Stimulated activated CD4-positive, alpha-beta T cell treated with anti-CD3 and anti-CD28 coated beads, TNF-alpha, amount 100 ng/mL, for 1 hour (primary cell): ENCODE results near the gene GPR39.

Experiments
- DNase-seq, 3 donors: peaks; one replicate each; pipeline ENCODE4 v3.0.0-alpha.2; 2020; ENCODE audit warnings: low read depth in 3 of 3, low spot score in 1 of 3

GPR39 gene

DNA sequence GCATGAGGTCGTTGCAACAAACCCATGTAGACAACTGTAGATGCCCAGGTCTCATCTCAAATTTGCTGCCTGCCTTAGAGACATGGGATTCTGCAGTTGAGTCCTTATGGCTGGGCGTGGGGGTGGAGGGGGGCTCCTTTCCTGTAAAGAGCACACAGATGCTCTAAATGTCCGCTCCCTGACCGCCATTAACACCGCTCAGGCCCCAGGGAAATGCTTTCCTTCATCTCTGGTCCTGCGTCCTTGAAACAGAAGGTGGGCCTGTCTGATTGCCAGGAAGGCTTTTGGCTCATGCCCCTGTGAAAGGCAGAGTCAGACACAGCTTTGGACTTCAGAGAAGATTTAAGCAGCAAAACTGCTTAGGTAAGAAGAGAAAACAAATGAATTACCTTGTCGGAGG is 25.7 kb downstream of the GPR39 start:
- DNase-seq: no peak

DNA sequence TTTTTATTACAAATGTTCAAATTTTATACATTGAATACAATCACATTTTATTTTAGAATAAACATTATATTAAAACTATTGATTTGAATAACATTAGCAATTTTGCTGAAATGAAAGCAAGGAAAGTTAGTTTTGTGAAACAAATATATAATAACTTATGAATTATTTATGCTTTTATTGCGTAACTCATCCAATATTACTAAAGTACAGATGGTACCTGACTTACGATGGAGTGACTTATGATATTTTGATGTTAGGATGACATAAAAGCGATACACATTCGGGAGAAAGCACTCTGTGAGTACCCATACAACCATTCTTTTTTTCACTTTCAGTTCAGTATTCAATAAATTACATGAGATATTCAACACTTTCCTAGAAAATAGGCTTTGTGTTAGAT is 26.5 kb downstream of the GPR39 start:
- no peak for DNase-seq

DNA sequence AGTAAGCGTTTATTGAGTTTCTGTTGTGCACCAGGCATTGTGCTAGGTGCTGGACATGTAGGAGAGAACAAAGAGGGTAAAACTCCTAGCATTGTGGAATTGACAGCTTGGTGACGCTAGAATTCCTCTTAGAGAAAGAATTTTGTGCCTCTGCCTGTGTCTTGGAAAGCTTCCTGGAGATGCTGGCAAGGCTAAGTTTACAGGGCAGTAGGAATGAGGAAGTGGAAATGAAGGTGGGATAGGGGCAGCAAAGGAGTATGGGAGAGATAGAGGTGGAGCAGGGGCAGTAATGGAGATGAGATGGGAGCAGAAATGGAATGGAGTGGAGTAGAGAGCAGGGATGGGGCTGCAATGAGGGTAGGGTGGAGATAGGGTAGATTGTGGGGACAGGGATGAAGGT is 29.8 kb downstream of the GPR39 start:
- DNase-seq: no peak

GRCh38 chr2:132448331-132448730 is 31.7 kb downstream of the GPR39 start:
- DNase-seq: no peak

DNA sequence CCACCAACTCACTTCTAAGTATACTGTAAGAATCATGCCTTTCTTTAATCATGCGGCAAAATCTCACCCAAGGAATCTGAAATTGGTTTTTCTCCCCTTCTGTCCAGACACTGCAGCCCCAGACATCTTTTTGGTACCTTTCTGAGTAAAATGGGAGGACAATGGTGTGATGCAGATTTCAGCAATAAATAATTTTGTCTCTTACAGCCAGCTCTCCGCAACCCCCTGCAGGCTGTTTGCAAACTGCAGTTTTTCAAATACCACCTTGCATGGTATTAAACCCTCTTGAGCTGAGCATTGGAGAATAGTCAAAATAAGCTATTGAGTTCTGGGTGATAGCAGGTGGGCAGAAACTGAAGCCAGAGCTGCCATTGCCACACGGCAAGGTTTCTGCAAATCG is 32.2 kb downstream of the GPR39 start:
- DNase-seq: no peak

DNA sequence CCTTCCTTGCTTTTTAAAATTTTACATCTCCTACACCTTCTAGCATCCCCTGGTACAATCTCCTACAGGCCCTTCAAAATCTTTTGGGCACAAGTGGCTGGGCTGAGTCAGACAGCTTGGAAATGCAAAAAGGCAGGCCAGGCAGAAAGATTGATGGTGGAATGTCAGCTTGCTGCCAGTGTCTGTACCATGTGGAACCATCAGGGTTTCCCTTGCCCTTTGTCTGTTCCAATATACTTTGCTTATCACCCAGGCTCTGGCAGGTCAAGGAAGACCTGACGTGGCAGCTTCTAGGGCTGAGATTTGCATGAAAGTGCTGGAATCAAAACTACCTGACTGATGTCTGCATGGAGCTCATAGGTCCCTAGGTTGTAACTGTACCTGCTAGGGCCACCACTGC is 33.3 kb downstream of the GPR39 start:
- DNase-seq: no peak

GRCh38 chr2:132460781-132461180 is 44.2 kb downstream of the GPR39 start:
- DNase-seq: no peak

GRCh38 chr2:132462236-132462635 is 45.6 kb downstream of the GPR39 start:
- DNase-seq: no peak

GRCh38 chr2:132463719-132464118 is 47.1 kb downstream of the GPR39 start:
- DNase-seq: no peak

DNA sequence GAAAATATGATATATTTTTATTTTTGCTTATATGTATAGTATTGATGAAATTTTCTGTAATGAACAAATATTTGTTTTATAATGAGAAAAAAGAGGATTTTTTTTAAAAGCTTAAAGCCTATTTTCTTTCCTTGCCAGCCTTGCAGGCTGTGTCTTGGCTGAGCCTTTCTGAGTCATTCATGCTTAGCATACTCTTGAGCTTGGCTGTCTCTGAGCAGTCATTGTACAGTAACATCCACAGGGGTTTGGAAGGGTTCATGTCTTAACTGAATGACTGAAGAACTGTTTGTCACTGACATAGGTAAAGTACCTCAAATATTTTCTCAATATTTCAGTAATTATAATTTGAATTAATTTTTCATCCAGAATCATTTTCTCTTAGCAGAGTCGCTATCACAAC is 49.3 kb downstream of the GPR39 start:
- DNase-seq: no peak

- DNase-seq: no peak
Observed at GRCh38 chr2:132466428-132467028, 49.9 kb downstream of the GPR39 start.

DNA sequence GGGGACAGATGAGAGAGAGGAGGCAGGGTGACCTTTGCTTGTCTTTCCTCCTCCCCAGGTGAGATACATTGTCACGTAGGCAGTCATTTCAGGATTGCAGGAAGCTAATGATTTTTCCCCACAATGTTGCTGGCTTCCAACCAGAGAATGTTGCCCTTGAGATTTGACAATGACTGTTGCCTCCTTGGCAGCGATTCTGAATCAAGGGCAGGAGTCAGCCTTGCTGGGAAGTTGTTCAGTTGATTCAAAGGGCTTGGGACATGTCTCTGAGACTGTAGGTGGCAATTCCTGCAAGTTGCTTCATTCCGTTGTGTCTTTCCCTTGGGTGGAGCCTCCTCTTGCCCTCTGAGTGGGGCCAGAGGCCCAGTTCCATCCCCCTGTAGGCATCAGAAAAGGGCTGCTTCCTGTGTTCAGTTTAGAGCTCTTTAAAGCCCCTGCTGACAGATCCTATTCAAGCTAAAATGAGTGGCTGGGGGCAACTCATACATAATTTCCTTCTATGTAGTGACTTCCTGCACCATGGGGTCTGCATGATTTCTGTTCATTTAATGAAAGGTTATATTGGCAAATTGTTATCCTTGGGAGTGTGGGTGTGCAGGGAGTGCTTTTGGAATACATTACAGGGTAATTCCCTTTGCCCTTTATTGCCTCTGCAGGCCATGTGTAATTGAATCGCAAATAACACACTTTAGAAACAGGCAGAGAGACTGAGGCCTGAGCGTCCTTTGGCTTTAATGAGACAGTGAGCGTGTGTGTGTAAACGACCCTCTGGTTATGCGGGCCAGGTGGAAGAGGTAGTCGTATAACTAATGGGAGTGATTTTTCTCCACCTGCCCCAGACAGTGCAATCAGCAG is 52.4 kb downstream of the GPR39 start:
- no peak for DNase-seq

GRCh38 chr2:132470746-132471145 is 54.1 kb downstream of the GPR39 start:
- DNase-seq: no peak

GRCh38 chr2:132473174-132473883 is 56.7 kb downstream of the GPR39 start:
- no peak for DNase-seq

- DNase-seq: no peak
Observed at GRCh38 chr2:132475615-132476014, 59.0 kb downstream of the GPR39 start.

DNA sequence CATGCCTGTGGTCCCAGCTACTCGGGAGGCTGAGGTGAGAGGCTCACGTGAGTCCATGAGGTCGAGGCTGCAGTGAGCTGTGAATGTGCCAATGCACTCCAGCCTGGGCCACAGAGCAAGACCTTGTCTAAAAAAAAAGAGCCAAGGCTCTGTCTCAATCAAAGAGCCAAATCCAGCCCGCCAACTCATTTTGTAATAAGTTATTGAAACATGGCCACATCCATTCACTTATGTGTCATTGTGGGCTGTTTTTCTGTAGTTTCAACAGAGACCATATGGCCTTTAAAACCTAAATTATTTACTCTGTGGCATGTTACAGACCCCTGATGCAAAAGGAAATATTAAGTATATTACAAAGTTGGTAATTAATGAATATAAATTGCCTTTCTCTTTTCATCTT is 60.8 kb downstream of the GPR39 start:
- no peak for DNase-seq

DNA sequence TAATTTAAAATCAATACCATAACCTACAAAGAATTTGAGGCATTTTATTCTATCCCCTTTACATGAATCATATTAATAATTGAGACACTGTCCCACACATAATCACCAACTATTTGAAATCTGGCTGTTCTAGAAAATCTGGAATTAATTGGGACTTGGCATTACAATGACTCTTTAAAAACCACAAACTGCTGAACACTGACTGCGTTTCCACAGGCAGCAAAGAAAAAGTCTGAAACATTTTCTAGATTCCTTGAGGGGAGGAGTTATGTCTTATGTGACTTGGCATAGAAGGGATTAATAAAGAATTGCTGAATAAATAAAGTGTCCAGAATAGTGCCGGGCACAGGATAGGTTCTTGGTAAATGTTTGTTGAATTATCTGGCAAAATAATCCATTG is 61.4 kb downstream of the GPR39 start:
- no peak for DNase-seq

DNA sequence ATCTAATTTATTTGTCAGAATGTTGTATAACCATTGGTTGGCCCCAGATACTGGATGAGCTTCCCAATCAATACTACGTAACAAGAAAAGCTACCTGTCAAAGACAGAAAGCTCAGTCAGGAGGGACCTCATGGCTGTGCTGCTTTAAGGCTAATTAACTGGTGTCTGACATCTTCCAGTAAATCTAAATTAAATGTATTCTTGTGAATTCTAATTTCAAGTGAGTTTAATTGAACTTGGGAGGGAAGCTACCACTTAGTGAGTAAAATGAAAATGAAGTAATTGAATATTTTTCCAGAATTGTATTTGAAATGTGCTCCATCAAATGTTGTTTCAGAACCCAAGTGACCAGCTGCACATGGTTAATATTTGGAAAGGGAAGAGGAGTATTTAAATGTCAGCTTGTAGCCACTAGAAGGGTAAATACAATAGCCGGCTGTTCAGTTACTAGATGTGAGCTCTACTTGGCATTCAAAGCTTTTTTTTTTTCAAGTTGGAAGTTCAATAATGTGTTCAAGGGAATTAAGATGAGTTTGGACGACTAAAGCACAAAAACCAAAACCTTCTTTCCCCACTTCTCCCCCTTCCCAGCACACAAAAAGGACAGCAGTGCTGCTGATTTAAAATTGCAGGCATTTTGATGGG is 62.0 kb downstream of the GPR39 start:
- DNase-seq: no peak

DNA sequence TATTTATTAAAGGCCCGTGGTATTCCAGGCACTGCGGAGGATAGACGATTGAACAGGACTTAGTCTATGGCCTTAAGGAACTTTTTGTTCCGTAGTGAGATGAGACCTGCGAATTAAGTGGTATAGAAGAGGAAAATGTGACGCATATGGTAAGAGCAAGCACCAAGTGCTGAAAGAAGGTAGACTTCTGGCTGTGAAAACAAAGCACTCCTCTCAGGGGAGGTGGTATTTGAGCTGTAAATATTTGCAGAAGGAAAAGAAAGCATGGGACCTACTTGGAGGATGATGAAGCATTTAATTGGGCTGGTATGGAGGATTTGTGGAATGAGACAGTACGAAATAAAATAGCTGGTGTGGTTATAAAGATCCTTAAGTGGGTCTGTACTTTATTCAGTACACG is 62.5 kb downstream of the GPR39 start:
- no peak for DNase-seq

DNA sequence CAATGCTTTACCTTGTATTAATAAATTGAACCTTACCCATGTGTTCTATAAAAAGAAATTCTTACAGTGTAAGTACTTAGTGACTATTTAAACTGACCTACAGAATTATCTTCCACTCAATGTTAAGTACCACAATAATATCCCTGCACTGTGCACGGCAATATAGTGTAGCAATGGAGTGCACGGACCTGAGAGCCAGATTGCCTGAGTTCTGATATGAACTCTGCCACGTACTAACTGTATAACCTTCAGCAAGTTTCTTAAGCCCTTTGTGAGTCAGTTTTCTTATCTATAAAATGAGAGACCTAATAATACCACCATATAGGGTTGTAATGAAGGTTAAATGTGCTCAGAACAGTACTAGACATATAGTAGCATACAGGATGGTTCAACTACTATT is 66.2 kb downstream of the GPR39 start:
- no peak for DNase-seq

DNA sequence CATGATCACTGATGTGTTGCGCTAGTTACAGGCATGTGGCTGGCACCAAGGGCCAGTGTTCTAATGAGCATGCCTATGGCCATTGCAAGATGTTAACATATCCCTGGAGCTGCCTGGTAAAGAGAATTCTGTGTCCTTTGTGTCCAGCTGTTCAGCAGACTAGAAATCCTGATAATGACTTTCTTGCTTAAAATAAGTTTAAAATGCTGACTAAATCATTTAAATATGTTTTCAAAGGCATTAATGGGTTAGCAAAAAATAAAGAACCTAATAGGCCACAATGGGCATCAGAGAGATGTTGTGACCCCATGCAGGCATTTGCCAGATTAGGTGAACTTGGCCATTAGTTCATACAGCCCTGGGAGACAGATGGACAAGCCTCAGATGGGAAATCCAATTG is 67.5 kb downstream of the GPR39 start:
- DNase-seq: no peak

- no peak for DNase-seq
Observed at GRCh38 chr2:132488491-132488890, 71.9 kb downstream of the GPR39 start.
